HG02759 (cell line): Measurements from ENCODE around the gene PRSS12.

Experiments used
- ATAC-seq: cut with Tn5 transposase; IDR thresholded peaks from one replicate; pipeline ENCODE4 v1.9.1; 2021; ENCODE audit warnings: mild to moderate bottlenecking, moderate library complexity; ENCODE audit not compliant: unreplicated experiment

PRSS12 gene

GRCh38 chr4:118356731-118357130, 3.9 kb upstream of the PRSS12 start:
- ATAC-seq: no peak

GRCh38 chr4:118356111-118356510, 3.3 kb upstream of the PRSS12 start:
- ATAC-seq: no peak

GRCh38 chr4:118354913-118355312, 2.1 kb upstream of the PRSS12 start:
- ATAC-seq: no peak

GRCh38 chr4:118353534-118354030, 779 bp upstream of the PRSS12 start:
- ATAC-seq: no peak

GRCh38 chr4:118351851-118352827, 664 bp downstream of the PRSS12 start:
- ATAC-seq: peak; percentile 29

- ATAC-seq: no peak
Observed at GRCh38 chr4:118350961-118351360, 1.8 kb downstream of the PRSS12 start.

GRCh38 chr4:118348886-118349285, 3.9 kb downstream of the PRSS12 start:
- ATAC-seq: no peak

GRCh38 chr4:118346495-118346894, 6.3 kb downstream of the PRSS12 start:
- ATAC-seq: no peak

GRCh38 chr4:118345813-118346212, 7.0 kb downstream of the PRSS12 start:
- ATAC-seq: no peak

GRCh38 chr4:118344801-118345200, 8.0 kb downstream of the PRSS12 start:
- ATAC-seq: no peak

GRCh38 chr4:118343501-118343900, 9.3 kb downstream of the PRSS12 start:
- ATAC-seq: no peak

GRCh38 chr4:118340109-118340508, 12.7 kb downstream of the PRSS12 start:
- no peak for ATAC-seq

- ATAC-seq: no peak
Observed at GRCh38 chr4:118338981-118339765, 13.6 kb downstream of the PRSS12 start.

- ATAC-seq: no peak
Observed at GRCh38 chr4:118338518-118338917, 14.3 kb downstream of the PRSS12 start.

- peak; percentile 77 for ATAC-seq
Observed at GRCh38 chr4:118337954-118338353, 14.8 kb downstream of the PRSS12 start.

GRCh38 chr4:118335774-118336173, 17.0 kb downstream of the PRSS12 start:
- no peak for ATAC-seq

- ATAC-seq: no peak
Observed at GRCh38 chr4:118335324-118335723, 17.5 kb downstream of the PRSS12 start.

- ATAC-seq: no peak
Observed at GRCh38 chr4:118331352-118331751, 21.5 kb downstream of the PRSS12 start.

- no peak for ATAC-seq
Observed at GRCh38 chr4:118329849-118330248, 23.0 kb downstream of the PRSS12 start.

GRCh38 chr4:118327554-118328241, 25.1 kb downstream of the PRSS12 start:
- no peak for ATAC-seq

- no peak for ATAC-seq
Observed at GRCh38 chr4:118326585-118326984, 26.2 kb downstream of the PRSS12 start.
